Measurements from ENCODE around the gene MTHFD1. TPM values are rescaled to one million over a fixed set of nuclear protein-coding genes. Genes with fewer than 3 reads are reported as not detected.

The MTHFD1 gene
- total RNA-seq, 2 donors from 2014 or later: 142 to 282 TPM

DNA sequence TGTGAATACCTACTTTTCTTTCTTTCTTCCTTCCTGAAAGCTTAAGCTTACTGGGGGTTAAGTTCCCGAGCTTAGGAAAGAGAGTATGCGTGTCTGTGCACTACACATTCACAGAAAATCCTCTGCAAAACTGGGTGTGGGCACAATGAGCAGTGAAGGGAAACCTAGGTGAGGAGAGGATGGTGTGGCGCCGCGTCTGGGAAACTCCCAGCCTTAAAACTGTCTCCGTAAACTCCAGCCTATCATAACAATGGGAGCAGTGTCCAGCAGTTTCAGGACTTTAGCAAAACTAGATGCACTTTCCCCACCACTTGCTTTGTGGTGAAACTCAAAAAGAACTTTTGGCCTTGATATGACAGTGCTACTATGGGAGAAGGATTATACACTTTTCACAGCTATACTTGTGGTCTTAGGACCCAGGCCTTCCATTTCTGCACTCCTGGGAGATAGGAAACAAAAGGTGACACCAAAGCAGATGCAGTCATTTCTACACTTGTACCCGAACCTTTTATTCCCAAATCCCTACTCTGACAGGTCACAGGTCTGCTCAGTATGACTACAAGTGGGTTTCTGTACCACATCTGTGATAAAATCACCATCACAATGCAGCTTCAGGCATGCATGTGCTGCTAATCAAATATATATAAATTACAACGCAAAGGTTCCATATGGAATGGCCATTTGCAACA lies 87.6 kb downstream of the MTHFD1 start:
- no peak overlapping the region for H3K4me3 Mint-ChIP-seq
- H3K9me3 Mint-ChIP-seq: no peaks in the 10 kb centered on the region
- peaks cover 11% of the 10 kb centered on the region for H3K4me1 Mint-ChIP-seq
- no peaks in the 10 kb centered on the region for H3K27me3 Mint-ChIP-seq
- ATAC-seq (replicated peaks): peak; percentile 22
- H3K27ac Mint-ChIP-seq: no peak overlapping the region
- H3K36me3 Mint-ChIP-seq (ENCODE audit: low read depth): peaks cover 64% of the 10 kb centered on the region

GRCh38 chr14:64476438-64476837 lies 88.3 kb downstream of the MTHFD1 start:
- Mint-ChIP-seq H3K36me3 (ENCODE audit: low read depth) (peaks cover 66% of the 10 kb centered on the region), H3K27ac (no peak overlapping the region), H3K4me1 (peaks cover 11% of the 10 kb centered on the region), H3K27me3 (no peaks in the 10 kb centered on the region), H3K4me3 (no peak overlapping the region), H3K9me3 (no peaks in the 10 kb centered on the region)
- peak; percentile 72 for ATAC-seq (replicated peaks)

DNA sequence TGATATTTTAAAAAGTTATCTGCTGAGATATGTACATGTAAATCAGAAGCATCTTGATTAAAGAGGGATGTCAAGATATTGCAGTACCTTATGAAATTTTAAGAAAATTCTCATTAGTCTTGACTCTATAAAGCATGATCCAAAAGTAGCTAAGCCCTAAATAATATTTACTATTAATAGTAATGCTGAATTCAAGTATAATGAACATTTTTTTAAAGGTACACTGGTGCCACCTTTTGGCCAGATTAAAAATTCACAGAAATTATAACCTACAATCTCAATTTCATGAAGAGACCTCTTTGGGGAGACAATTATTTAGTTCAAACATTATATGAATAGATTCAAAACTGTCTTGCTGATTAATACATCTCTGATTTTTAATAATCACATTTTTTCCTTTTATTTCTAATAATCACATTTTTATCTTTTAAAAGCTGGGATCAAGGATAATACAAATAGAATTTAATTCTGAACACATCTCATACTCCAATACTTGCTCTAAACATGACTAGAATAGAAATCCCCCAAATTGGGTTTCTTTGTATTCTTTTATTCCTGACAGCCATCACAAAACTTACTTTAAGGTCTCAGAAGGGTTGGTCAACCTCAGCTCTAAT lies 90.6 kb downstream of the MTHFD1 start:
- H3K9me3 Mint-ChIP-seq: no peaks in the 10 kb centered on the region
- ATAC-seq (replicated peaks): no peak
- H3K4me1 Mint-ChIP-seq: peaks cover 10% of the 10 kb centered on the region
- H3K4me3 Mint-ChIP-seq: no peak overlapping the region
- H3K27ac Mint-ChIP-seq: no peak overlapping the region
- peaks cover 78% of the 10 kb centered on the region for H3K36me3 Mint-ChIP-seq (ENCODE audit: low read depth)
- H3K27me3 Mint-ChIP-seq: no peaks in the 10 kb centered on the region

DNA sequence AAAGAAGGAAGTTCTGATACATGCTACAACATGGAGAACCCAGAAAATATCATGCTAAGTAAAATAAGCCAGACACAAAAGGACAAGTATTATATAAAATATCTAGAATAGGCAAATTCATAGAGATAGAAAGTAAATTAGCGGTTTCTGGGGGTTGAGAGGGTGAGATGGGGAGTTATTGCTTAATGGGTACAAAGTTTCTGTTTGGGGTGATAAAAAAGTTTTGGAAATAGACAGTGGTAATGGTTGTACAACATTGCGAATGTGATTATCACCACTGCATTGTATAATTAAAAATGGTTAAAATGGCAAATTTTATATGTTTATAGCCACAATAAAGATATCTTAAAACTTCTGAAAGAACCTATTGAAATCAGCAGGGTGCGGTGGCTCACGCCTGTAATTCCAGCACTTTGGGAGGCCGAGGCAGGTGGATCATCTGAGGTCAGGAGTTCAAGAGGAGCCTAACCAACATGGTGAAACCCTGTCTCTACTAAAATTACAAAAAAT lies 100.5 kb downstream of the MTHFD1 start:
- Mint-ChIP-seq H3K36me3 (ENCODE audit: low read depth) (peaks cover 99% of the 10 kb centered on the region), H3K4me1 (peaks cover 23% of the 10 kb centered on the region), H3K27ac (peak overlapping the region; percentile 37), H3K9me3 (no peaks in the 10 kb centered on the region), H3K27me3 (no peaks in the 10 kb centered on the region), H3K4me3 (no peak overlapping the region)
- ATAC-seq (replicated peaks): no peak

- peaks cover 100% of the 10 kb centered on the region for H3K36me3 Mint-ChIP-seq (ENCODE audit: low read depth)
Observed at GRCh38 chr14:64491637-64492036, 103.5 kb downstream of the MTHFD1 start.

GRCh38 chr14:64493455-64493854 lies 105.3 kb downstream of the MTHFD1 start:
- Mint-ChIP-seq H3K27me3 (no peaks in the 10 kb centered on the region), H3K36me3 (ENCODE audit: low read depth) (peaks cover 98% of the 10 kb centered on the region), H3K9me3 (no peaks in the 10 kb centered on the region), H3K27ac (peak overlapping the region; percentile 16), H3K4me1 (peaks cover 37% of the 10 kb centered on the region), H3K4me3 (peak overlapping the region; percentile 3)
- no peak for ATAC-seq (replicated peaks)

More at GRCh38 chr14:64491637-64492036, 103.5 kb downstream of the MTHFD1 start:
- Mint-ChIP-seq H3K4me1 (peaks cover 29% of the 10 kb centered on the region), H3K4me3 (no peak overlapping the region), H3K9me3 (no peaks in the 10 kb centered on the region), H3K27ac (peak overlapping the region; percentile 18), H3K27me3 (no peaks in the 10 kb centered on the region)
- ATAC-seq (replicated peaks): no peak

DNA sequence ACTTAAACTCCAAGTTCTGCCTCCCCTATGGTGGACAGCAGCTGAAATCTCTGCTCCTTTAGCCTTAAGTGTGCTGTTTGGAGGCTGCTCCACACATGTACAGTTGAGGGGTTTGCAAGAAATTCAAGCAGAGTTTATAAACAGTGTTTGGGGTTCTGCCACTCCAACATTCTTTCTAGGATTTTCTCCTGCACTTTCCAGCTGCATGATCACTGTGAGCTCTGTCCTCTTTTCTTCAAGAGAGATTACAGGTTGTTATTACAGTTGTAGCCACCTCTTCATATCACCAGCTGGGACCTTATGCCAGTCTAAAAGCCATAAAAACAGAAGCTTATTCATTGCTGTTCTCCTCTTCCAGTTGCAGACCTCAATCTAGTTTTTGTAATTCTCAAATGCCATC lies 107.1 kb downstream of the MTHFD1 start:
- no peak overlapping the region for H3K27ac Mint-ChIP-seq
- ATAC-seq (replicated peaks): no peak
- no peaks in the 10 kb centered on the region for H3K27me3 Mint-ChIP-seq
- peaks cover 45% of the 10 kb centered on the region for H3K4me1 Mint-ChIP-seq
- H3K36me3 Mint-ChIP-seq (ENCODE audit: low read depth): peaks cover 97% of the 10 kb centered on the region
- H3K4me3 Mint-ChIP-seq: no peak overlapping the region
- H3K9me3 Mint-ChIP-seq: no peaks in the 10 kb centered on the region

DNA sequence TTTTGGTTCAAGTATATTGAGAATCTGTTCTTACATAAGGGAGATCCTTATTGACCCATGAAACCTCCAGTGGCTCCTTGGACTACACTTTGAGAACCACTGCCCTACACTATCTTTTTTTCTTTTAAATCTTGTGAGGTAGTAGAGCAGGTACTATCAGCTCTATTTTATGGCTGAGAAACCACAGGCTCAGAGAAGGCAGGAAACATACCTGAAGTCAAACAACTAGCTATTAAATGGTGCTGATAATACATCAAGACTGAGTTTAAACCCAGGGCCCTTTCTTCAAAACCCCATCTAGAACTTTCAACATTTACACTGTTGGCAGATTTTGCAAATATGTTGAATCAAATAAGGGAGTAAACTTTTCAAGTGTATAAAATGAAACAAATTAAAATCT lies 108.6 kb downstream of the MTHFD1 start:
- Mint-ChIP-seq H3K36me3 (ENCODE audit: low read depth) (peaks cover 97% of the 10 kb centered on the region), H3K27ac (peak overlapping the region; percentile 58), H3K4me3 (peak overlapping the region; percentile 31), H3K9me3 (no peaks in the 10 kb centered on the region), H3K4me1 (peaks cover 33% of the 10 kb centered on the region), H3K27me3 (no peaks in the 10 kb centered on the region)
- ATAC-seq (replicated peaks): no peak

DNA sequence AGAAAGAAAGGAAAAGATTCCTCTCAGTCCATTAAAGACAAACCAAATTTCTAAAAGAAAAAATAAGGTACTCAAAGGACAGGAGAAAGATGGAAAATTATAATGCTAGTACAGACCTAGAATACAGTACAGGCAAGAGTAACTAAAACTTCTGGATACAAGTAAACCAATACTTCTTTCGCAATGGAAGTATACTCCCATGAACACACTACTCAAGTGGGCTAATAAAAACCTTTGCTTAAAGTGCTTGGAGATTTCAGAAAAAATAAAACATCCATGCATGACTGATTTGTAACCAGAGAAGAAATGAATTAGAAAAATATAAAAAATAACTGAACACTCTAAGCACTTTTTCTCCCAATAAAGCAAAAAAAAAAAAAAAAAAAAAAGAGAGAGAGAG lies 111.9 kb downstream of the MTHFD1 start:
- no peak for ATAC-seq (replicated peaks)
- Mint-ChIP-seq H3K4me1 (peaks cover 17% of the 10 kb centered on the region), H3K27ac (peak overlapping the region; percentile 97), H3K4me3 (peak overlapping the region; percentile 91), H3K36me3 (ENCODE audit: low read depth) (peaks cover 95% of the 10 kb centered on the region), H3K27me3 (no peaks in the 10 kb centered on the region), H3K9me3 (no peaks in the 10 kb centered on the region)

DNA sequence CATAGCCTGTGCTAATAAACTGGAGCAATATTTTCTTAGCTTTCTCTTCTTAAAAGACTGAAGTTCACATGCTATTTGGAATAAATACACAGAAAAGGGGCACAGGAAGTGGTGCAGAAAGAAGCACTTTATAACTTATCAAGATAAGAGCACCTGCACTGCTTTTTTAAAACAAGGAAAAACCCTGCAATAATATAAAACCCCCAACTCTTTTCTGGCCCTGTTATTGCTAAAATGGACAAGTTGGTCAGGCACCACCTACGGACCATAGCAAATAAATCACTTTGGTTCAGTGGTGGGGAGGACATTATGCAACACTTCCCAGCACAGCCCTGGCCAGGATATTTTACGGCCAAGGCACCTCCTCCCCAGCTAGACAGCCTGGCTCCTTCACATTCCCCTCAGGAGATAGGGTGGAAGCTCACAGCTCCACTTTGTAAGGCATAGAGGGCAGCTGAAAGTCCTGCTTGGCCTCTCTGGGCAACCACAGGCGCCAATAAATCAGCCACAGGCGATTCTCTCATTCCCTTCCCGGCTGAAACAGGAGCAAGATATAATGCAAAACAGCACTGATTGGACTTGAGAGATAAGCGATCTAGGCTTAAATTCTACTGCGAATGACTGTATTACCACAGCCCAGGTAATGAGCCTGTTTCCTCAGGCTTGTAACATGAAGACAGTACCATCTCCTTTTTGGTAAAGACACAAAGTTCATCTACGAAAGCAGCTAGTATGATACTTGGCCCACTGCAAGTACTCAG lies 113.4 kb downstream of the MTHFD1 start:
- peak overlapping the region; percentile 97 for H3K27ac Mint-ChIP-seq

DNA sequence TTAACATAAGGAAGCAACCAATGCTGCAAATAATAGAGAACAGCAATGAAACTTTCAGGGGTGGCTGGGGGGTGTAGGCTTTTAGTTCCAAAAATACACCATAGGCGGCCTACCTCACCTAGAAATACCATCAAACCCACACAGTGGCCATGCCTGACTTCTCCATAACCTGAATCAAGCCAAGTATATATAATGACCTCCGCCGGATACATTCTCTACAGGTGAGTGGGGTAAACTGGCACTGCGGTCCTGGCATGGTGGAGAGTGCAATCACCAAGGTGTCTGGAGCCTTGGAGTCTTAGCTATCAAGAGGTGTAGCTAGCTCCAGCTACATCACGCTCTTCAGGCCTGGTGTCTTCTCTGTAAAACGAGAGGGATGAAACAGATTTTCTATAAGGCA lies 114.3 kb downstream of the MTHFD1 start:
- Mint-ChIP-seq H3K27me3 (no peaks in the 10 kb centered on the region), H3K4me1 (peaks cover 15% of the 10 kb centered on the region), H3K27ac (peak overlapping the region; percentile 97), H3K9me3 (no peaks in the 10 kb centered on the region), H3K36me3 (ENCODE audit: low read depth) (peaks cover 95% of the 10 kb centered on the region), H3K4me3 (peak overlapping the region; percentile 91)
- no peak for ATAC-seq (replicated peaks)

More for the DNA sequence above, 113.4 kb downstream of the MTHFD1 start:
- H3K36me3 Mint-ChIP-seq (ENCODE audit: low read depth): peaks cover 95% of the 10 kb centered on the region
- H3K27me3 Mint-ChIP-seq: no peaks in the 10 kb centered on the region
- ATAC-seq (replicated peaks): no peak
- peaks cover 16% of the 10 kb centered on the region for H3K4me1 Mint-ChIP-seq
- peak overlapping the region; percentile 91 for H3K4me3 Mint-ChIP-seq
- H3K9me3 Mint-ChIP-seq: no peaks in the 10 kb centered on the region

GRCh38 chr14:64502887-64503433 lies 114.8 kb downstream of the MTHFD1 start:
- Mint-ChIP-seq H3K4me1 (peaks cover 16% of the 10 kb centered on the region), H3K27me3 (no peaks in the 10 kb centered on the region), H3K27ac (peak overlapping the region; percentile 97), H3K9me3 (no peaks in the 10 kb centered on the region), H3K36me3 (ENCODE audit: low read depth) (peaks cover 95% of the 10 kb centered on the region), H3K4me3 (peak overlapping the region; percentile 91)
- ATAC-seq (replicated peaks): no peak

GRCh38 chr14:64503434-64504309 lies 115.5 kb downstream of the MTHFD1 start, which contains the start of gene ZBTB25:
Gene ZBTB25 (minus strand): TSS chr14:64503838. CDS start chr14:64490533, 13,305 bp downstream.
- Mint-ChIP-seq H3K4me3 (peak within 1 kb of the TSS; percentile 91), H3K4me1 (peaks cover 23% of the 10 kb centered on the region), H3K27me3 (no peaks in the 10 kb centered on the region), H3K36me3 (ENCODE audit: low read depth) (peaks cover 98% of the 10 kb centered on the region), H3K27ac (peak within 1 kb of the TSS; percentile 97), H3K9me3 (no peaks in the 10 kb centered on the region)
- peak; percentile 69 for ATAC-seq (replicated peaks)

All from activated T-helper 17 cell treated with anti-CD3 and anti-CD28 coated beads, Interleukin-2, amount 50 U/mL, for 72 hours (primary cell).